GM23248 (cell line): ENCODE measurements around the gene KRTAP19-7. TPM values are rescaled to one million over a fixed set of nuclear protein-coding genes. Genes with fewer than 3 reads are reported as not detected.

Experiments
- DNase-seq: peaks from one replicate; pipeline ENCODE4 v3.0.0-alpha.2; 2015
- H2AFZ ChIP-seq: fragments of 200-600 bp; sonication (generic); 2 replicates; pipeline ENCODE4 v1.6.1; 2016; ENCODE audit warnings: antibody characterized with exemption
- H3F3A ChIP-seq: fragments of 200-600 bp; sonication (generic); 2 replicates; pipeline ENCODE4 v1.6.1; 2016; ENCODE audit warnings: mild to moderate bottlenecking, antibody characterized with exemption, mixed run types; ENCODE audit not compliant: insufficient read depth
- H3K27ac ChIP-seq: fragments of 200-600 bp; sonication (generic); 2 replicates; pipeline ENCODE4 v1.5.1; 2016; ENCODE audit warnings: mild to moderate bottlenecking
- H3K27me3 ChIP-seq: fragments of 200-600 bp; sonication (generic); replicated peaks from 2 replicates; pipeline ENCODE4 v1.6.1; 2016; ENCODE audit warnings: mild to moderate bottlenecking; ENCODE audit not compliant: insufficient read depth
- H3K36me3 ChIP-seq: fragments of 200-600 bp; sonication (generic); 2 replicates; pipeline ENCODE4 v1.6.1; 2016; ENCODE audit warnings: low read depth, mild to moderate bottlenecking
- H3K4me1 ChIP-seq: fragments of 200-600 bp; sonication (generic); 2 replicates; pipeline ENCODE4 v1.6.1; 2016; ENCODE audit warnings: mild to moderate bottlenecking; ENCODE audit not compliant: insufficient read depth
- H3K4me2 ChIP-seq: fragments of 200-600 bp; sonication (generic); one replicate; pipeline ENCODE4 v1.6.1; 2016; ENCODE audit warnings: mild to moderate bottlenecking; ENCODE audit not compliant: unreplicated experiment
- H3K4me3 ChIP-seq: fragments of 200-600 bp; sonication (generic); 2 replicates; pipeline ENCODE4 v1.5.1; 2016; ENCODE audit warnings: mild to moderate bottlenecking
- H3K79me2 ChIP-seq: fragments of 200-600 bp; sonication (generic); 2 replicates; pipeline ENCODE4 v1.6.1; 2016; ENCODE audit warnings: mild to moderate bottlenecking; ENCODE audit not compliant: insufficient read depth
- H3K9ac ChIP-seq: fragments of 200-600 bp; sonication (generic); 2 replicates; pipeline ENCODE4 v1.6.1; 2016; ENCODE audit warnings: mild to moderate bottlenecking
- H3K9me2 ChIP-seq: fragments of 200-600 bp; sonication (generic); 2 replicates; pipeline ENCODE4 v1.6.1; 2016; ENCODE audit warnings: mixed run types, mild to moderate bottlenecking, moderate library complexity; ENCODE audit not compliant: insufficient read depth
- H3K9me3 ChIP-seq: fragments of 200-600 bp; sonication (generic); one replicate; pipeline ENCODE4 v1.6.1; 2017; ENCODE audit warnings: low read depth
- H4K20me1 ChIP-seq: fragments of 200-600 bp; sonication (generic); 2 replicates; pipeline ENCODE4 v1.6.0; 2016; ENCODE audit not compliant: insufficient read depth
- EZH2 ChIP-seq: fragments of 200-600 bp; sonication (generic); IDR thresholded peaks from 2 replicates; pipeline ENCODE4 v1.6.1; 2018; ENCODE audit warnings: antibody characterized with exemption, mild to moderate bottlenecking; ENCODE audit not compliant: insufficient read depth, poor library complexity, severe bottlenecking
- EZH2phosphoT487 ChIP-seq: fragments of 200-600 bp; sonication (generic); IDR thresholded peaks from 2 replicates; pipeline ENCODE4 v1.6.1; 2018; ENCODE audit warnings: antibody characterized with exemption, moderate library complexity, mild to moderate bottlenecking, low read depth; ENCODE audit not compliant: insufficient read depth
- WGBS, 2 experiments: methylation state at CpG; one replicate each; pipeline ENCODE4 v1.1.6; 2015 to 2017; ENCODE audit warnings: low lambda C conversion rate in 2 of 2, low coverage in 1 of 2; ENCODE audit errors: missing lambda C conversion rate in 2 of 2; 5-methylcytosine and 5-hydroxymethylcytosine counted together
- in situ Hi-C: fragments of 300-500 bp; cut with MboI; formaldehyde crosslinking; loops from 2 replicates; pipeline ENCODE4 v1.15.0; 2020
- polyA plus RNA-seq: library from polyadenylated mRNA; unstranded; fragments of >200 nt; fragmentation: Nextera tagmentation; extraction: Ambion mirVana; gene quantifications from 2 replicates; pipeline ENCODE4 v1.2.1, GENCODE V29; 2016
- total RNA-seq: library from RNA; depleted of rRNA; stranded (reverse); fragments of >200 nt; shearing (Covaris generic); gene quantifications from 2 replicates; pipeline ENCODE4 v1.2.3, GENCODE V29; 2014; rRNA removed

The KRTAP19-7 gene, protein sequence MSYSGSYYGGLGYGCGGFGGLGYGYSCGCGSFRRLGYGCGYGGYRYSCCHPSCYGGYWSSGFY
- total RNA-seq = not detected in 2 replicates
- not detected in 2 replicates for polyA plus RNA-seq

DNA sequence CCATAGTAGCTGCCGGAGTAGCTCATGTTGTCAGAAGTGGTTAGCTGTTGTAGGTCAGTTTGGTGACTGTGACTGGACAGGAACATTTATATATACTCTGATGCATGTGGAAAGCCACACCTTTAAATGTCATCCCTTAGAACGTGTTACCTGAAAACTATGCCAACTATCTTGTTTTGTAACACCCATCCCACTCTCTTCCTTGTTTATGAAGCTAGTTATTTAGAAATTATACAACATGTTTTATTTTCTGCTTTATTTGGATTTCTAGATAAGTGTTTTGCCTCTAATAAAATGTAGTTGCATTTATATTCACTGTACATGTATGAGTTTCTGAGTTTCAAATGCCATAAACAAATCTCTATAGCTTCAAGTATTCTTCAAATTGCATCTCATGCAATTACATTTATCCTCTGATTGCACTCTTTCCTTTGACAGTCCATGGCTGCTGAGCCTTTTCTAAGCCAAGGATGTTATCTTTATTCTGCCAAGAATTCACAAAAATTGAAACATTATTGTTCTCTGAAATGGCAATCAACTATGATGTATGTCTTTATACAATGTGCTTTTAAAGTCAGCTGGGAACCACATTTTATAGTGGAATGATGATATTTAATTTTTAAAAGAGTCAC is at the start of gene KRTAP19-7:
Gene KRTAP19-7, minus strand, starts transcription at position 51 of the 632 bp plus-strand sequence. Its CDS starts 25 bp downstream, at position 26.
- Histone ChIP-seq H3F3A (no peaks in the 10 kb centered on the region), H3K4me1 (no peaks in the 10 kb centered on the region), H3K4me2 (no peak within 1 kb of the TSS), H3K36me3 (no peaks in the 10 kb centered on the region), H2AFZ (no peak within 1 kb of the TSS), H3K27me3 (no peaks in the 10 kb centered on the region), H3K9me2 (no peaks in the 10 kb centered on the region), H3K9ac (no peak within 1 kb of the TSS), H3K9me3 (no peaks in the 10 kb centered on the region), H3K27ac (no peak within 1 kb of the TSS), H4K20me1 (no peaks in the 10 kb centered on the region), H3K4me3 (no peak within 1 kb of the TSS), H3K79me2 (no peaks in the 10 kb centered on the region)
- 25 to 34% methylated on average over 2 of the region's 2 CpGs for WGBS, 2 experiments
- DNase-seq = no peak
- in situ Hi-C loops = no loop called here
- TF ChIP-seq EZH2phosphoT487 (no peak), EZH2 (no peak)

DNA sequence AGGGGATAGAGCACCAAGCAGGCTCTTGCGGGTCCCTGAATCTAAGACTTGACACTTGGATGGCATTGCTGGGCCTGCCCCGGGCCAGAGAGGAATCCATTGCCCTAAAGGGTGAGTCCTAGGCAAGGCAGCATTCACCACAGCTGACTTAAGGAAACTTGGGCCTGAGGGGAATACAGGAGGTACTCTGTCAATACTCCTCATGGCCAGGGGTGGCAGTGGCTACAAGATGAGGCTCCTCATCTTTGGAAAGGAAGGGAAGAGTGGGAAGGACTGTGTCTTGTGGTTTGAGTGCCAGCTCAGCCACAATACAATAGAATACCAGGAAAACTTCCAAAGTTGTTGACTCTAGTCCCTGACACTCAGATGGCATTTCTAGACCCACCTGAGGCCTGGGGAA is 44.9 kb upstream of the KRTAP19-7 start:
- Histone ChIP-seq H3K9ac (no peak overlapping the region), H3K9me3 (peaks cover 9% of the 10 kb centered on the region), H3K4me1 (no peaks in the 10 kb centered on the region), H3F3A (no peaks in the 10 kb centered on the region), H3K4me3 (no peak overlapping the region), H4K20me1 (no peaks in the 10 kb centered on the region), H3K79me2 (no peaks in the 10 kb centered on the region), H3K27ac (no peak overlapping the region), H3K36me3 (no peaks in the 10 kb centered on the region), H3K27me3 (no peaks in the 10 kb centered on the region), H3K4me2 (no peak overlapping the region), H3K9me2 (no peaks in the 10 kb centered on the region), H2AFZ (no peak overlapping the region)
- WGBS, 2 experiments = 30 to 32% methylated on average over 2 of the region's 2 CpGs
- no peak for DNase-seq
- TF ChIP-seq EZH2 (no peak), EZH2phosphoT487 (no peak)
- in situ Hi-C loops = no loop called here

DNA sequence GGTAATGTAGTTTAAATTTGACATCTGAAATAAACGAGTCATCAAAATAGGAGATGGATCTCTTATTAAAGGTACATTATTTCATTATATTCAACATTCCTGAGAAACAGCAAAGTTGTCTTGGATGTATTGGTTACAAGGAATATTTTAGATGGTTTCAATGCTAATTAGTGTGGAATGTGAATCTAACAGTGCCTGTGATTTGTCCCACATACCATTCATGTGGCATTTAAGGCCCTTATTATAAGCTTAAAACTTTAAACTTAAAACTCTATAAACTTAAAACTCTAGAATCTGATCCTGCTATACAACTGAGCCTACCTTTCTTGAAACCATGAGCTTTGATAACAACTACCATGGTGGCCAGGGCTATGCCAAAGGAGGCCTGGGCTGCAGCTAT is 39.7 kb upstream of the KRTAP19-7 start, which contains the start of gene KRTAP22-1:
Gene KRTAP22-1, plus strand, starts transcription at position 301 of the 400 bp plus-strand sequence.
- 3 to 4% methylated on average over 1 of the region's 1 CpG for WGBS, 2 experiments
- H3K4me3 ChIP-seq = no peak within 1 kb of the TSS

DNA sequence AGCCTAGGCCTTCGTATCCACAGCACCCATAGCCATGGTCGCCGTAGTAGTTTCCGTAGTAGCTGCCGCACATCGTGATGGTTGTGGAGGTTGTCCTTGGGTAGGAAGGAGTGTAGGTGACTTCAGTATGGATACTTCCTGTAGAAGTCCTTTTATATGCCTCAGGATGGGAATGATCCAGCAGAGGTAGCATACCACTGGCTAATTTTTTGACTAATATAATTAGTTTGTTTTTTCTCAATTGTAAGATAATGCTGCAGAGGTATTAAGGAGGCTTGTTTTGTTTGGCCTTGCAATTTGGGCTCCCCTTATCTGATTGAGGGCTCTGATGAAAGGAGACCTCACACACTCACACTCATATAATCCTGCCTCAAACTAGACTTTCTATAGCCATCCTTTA is 37.7 kb upstream of the KRTAP19-7 start, which contains the start of gene KRTAP6-2:
Gene KRTAP6-2, minus strand, starts transcription at position 101 of the 400 bp plus-strand sequence. Its CDS starts 28 bp downstream, at position 73.
- H3K4me3 ChIP-seq = no peak within 1 kb of the TSS
- H3K27ac ChIP-seq = no peak within 1 kb of the TSS
- no peaks in the 10 kb centered on the region for H3K9me2 ChIP-seq
- 62 to 78% methylated on average over 6 of the region's 6 CpGs for WGBS, 2 experiments
- H3K9me3 ChIP-seq = peaks cover 4% of the 10 kb centered on the region
- H3K27me3 ChIP-seq = no peaks in the 10 kb centered on the region
- no peaks in the 10 kb centered on the region for H3K4me1 ChIP-seq
- H2AFZ ChIP-seq = no peak within 1 kb of the TSS
- H3K4me2 ChIP-seq = no peak within 1 kb of the TSS
- no peaks in the 10 kb centered on the region for H3F3A ChIP-seq
- DNase-seq = no peak
- H3K9ac ChIP-seq = no peak within 1 kb of the TSS
- TF ChIP-seq EZH2 = no peak
- TF ChIP-seq EZH2phosphoT487 = no peak
- in situ Hi-C loops = no loop called here
- no peaks in the 10 kb centered on the region for H4K20me1 ChIP-seq
- H3K79me2 ChIP-seq = no peaks in the 10 kb centered on the region
- no peaks in the 10 kb centered on the region for H3K36me3 ChIP-seq

More for the DNA sequence above, 39.7 kb upstream of the KRTAP19-7 start, which contains the start of gene KRTAP22-1:
- H3K79me2 ChIP-seq = no peaks in the 10 kb centered on the region
- in situ Hi-C loops = no loop called here
- no peaks in the 10 kb centered on the region for H4K20me1 ChIP-seq
- H3K9me3 ChIP-seq = peaks cover 4% of the 10 kb centered on the region
- no peaks in the 10 kb centered on the region for H3K36me3 ChIP-seq
- no peaks in the 10 kb centered on the region for H3K4me1 ChIP-seq
- H3K4me2 ChIP-seq = no peak within 1 kb of the TSS
- no peak for DNase-seq
- H3K9ac ChIP-seq = no peak within 1 kb of the TSS
- no peaks in the 10 kb centered on the region for H3K27me3 ChIP-seq
- H3K9me2 ChIP-seq = no peaks in the 10 kb centered on the region
- H3K27ac ChIP-seq = no peak within 1 kb of the TSS
- H2AFZ ChIP-seq = no peak within 1 kb of the TSS
- H3F3A ChIP-seq = no peaks in the 10 kb centered on the region
- TF ChIP-seq EZH2phosphoT487 = no peak
- no peak for TF ChIP-seq EZH2
